ENCODE data around the gene HAPSTR1. TPM values are rescaled to one million over a fixed set of nuclear protein-coding genes. Genes with fewer than 3 reads are reported as not detected.

HAPSTR1 gene
- total RNA-seq, 1 donor from 2014 or later, result 54.4 TPM

GRCh38 chr16:9138731-9139501 is 47.5 kb downstream of the HAPSTR1 start:
- peak; percentile 83 for ATAC-seq
- peak; percentile 85 for DNase-seq (ENCODE audit: low spot score)
- intact Hi-C loops (cut with DNase I), result no loop called here

- DNase-seq (ENCODE audit: low spot score) (no peak), ATAC-seq (peak; percentile 49)
- intact Hi-C loops (cut with DNase I), result no loop called here
Observed at GRCh38 chr16:9139965-9140364, 48.5 kb downstream of the HAPSTR1 start.

Other genes with a start within 250 kb of the HAPSTR1 start
- gene CARHSP1, start 222.6 kb upstream of the HAPSTR1 start, total RNA-seq, result 118 TPM
- not detected for gene LITAFD, start 209.3 kb upstream of the HAPSTR1 start, total RNA-seq
- gene USP7, start 127.7 kb upstream of the HAPSTR1 start, total RNA-seq, result 113 TPM

Data from sciatic nerve (tissue), 2 donors.